Astrocyte (in vitro differentiated cells and primary cell): ENCODE results near the gene SLIT3. TPM values are rescaled to one million over a fixed set of nuclear protein-coding genes. Genes with fewer than 3 reads are reported as not detected.

Source experiments
- DNase-seq: peaks from one replicate; pipeline ENCODE4 v3.0.0-alpha.2; 2010; ENCODE audit warnings: low read depth
- FAIRE-seq: peaks from 2 replicates; lab custom pipeline; 2011; peaks lifted over from hg19 to GRCh38; lab: Jason Lieb, UNC
- H2AFZ ChIP-seq: 2 replicates; pipeline ENCODE4 v1.6.0; 2012; ENCODE audit warnings: low read depth, low read length, inconsistent platforms
- H3K27ac ChIP-seq: 2 replicates; pipeline ENCODE4 v1.5.1; 2011; ENCODE audit warnings: low read depth, low read length, inconsistent platforms
- H3K27me3 ChIP-seq: 2 replicates; pipeline ENCODE4 v1.6.0; 2011; ENCODE audit warnings: low read length, inconsistent platforms; ENCODE audit not compliant: insufficient read depth
- H3K36me3 ChIP-seq: 2 replicates; pipeline ENCODE4 v1.5.1; 2011; ENCODE audit warnings: low read length, inconsistent platforms; ENCODE audit not compliant: insufficient read depth
- H3K4me1 ChIP-seq: 2 replicates; pipeline ENCODE4 v1.5.1; 2011; ENCODE audit warnings: low read length, inconsistent platforms; ENCODE audit not compliant: insufficient read depth
- H3K4me2 ChIP-seq: 2 replicates; pipeline ENCODE4 v1.6.0; 2012; ENCODE audit warnings: low read length, inconsistent platforms
- H3K4me3 ChIP-seq: 2 replicates; pipeline ENCODE4 v1.5.1; 2011; ENCODE audit warnings: low read depth, mild to moderate bottlenecking, low read length, inconsistent platforms; ENCODE audit not compliant: insufficient read depth
- H3K79me2 ChIP-seq: 2 replicates; pipeline ENCODE4 v1.6.0; 2012; ENCODE audit warnings: mild to moderate bottlenecking, low read length, inconsistent platforms; ENCODE audit not compliant: insufficient read depth
- H3K9ac ChIP-seq: 2 replicates; pipeline ENCODE4 v1.6.0; 2012; ENCODE audit warnings: mild to moderate bottlenecking, low read length, inconsistent platforms
- H3K9me3 ChIP-seq: 2 replicates; pipeline ENCODE4 v1.5.1; 2012; ENCODE audit warnings: low read depth, mild to moderate bottlenecking, low read length, inconsistent platforms; ENCODE audit not compliant: insufficient read depth
- H4K20me1 ChIP-seq: 2 replicates; pipeline ENCODE4 v1.6.0; 2012; ENCODE audit warnings: low read length, inconsistent platforms; ENCODE audit not compliant: insufficient read depth
- H3K27ac Mint-ChIP-seq: one replicate; pipeline ENCODE4 v1.8.0; 2021; ENCODE audit warnings: mild to moderate bottlenecking, mixed read lengths; ENCODE audit not compliant: unreplicated experiment
- H3K27me3 Mint-ChIP-seq: one replicate; pipeline ENCODE4 v1.8.0; 2021; ENCODE audit warnings: low read depth, mixed read lengths; ENCODE audit not compliant: unreplicated experiment
- H3K36me3 Mint-ChIP-seq: one replicate; pipeline ENCODE4 v1.8.0; 2021; ENCODE audit warnings: low read depth, mixed read lengths; ENCODE audit not compliant: unreplicated experiment
- H3K4me1 Mint-ChIP-seq: one replicate; pipeline ENCODE4 v1.8.0; 2021; ENCODE audit warnings: low read depth, mixed read lengths; ENCODE audit not compliant: unreplicated experiment
- H3K4me3 Mint-ChIP-seq: one replicate; pipeline ENCODE4 v1.8.0; 2021; ENCODE audit warnings: mild to moderate bottlenecking, moderate library complexity, mixed read lengths; ENCODE audit not compliant: unreplicated experiment
- H3K9me3 Mint-ChIP-seq: one replicate; pipeline ENCODE4 v1.8.0; 2021; ENCODE audit warnings: mild to moderate bottlenecking, mixed read lengths; ENCODE audit not compliant: unreplicated experiment
- EZH2 ChIP-seq: IDR thresholded peaks from 2 replicates; pipeline ENCODE4 v1.6.1; 2012; ENCODE audit warnings: mild to moderate bottlenecking, low read length, inconsistent platforms; ENCODE audit not compliant: insufficient read depth
- total RNA-seq: library from RNA; stranded (reverse); gene quantifications from 2 replicates; pipeline ENCODE4 v1.2.1, GENCODE V29; 2021
- TF ChIP-seq, protein P1 (sequence below): IDR thresholded peaks from 2 replicates; pipeline ENCODE4 v1.5.1; 2011; ENCODE audit warnings: low read depth, mild to moderate bottlenecking, inconsistent platforms, low read length, moderate library complexity; ENCODE audit not compliant: insufficient read depth

SLIT3 gene
- total RNA-seq, 1 donor from 2014 or later, result 20.7 TPM

DNA sequence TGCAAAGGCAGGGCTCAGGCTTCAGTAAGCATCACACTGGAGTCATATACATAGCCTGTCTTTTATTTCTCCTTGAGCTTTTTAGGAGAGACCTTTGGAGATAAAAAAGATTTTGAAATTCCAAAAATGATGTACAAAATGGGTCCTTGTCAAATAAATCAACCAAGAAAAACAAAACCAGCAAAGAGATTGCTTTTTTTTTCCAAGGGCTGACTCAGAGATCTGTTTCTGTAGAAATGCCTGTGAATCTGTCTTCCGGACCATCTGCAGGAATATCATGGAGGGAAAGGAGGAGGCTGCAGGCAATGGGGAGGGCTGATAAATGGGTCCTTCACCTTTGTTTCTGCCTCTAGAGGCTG is 77.4 kb downstream of the SLIT3 start:
- Histone ChIP-seq H3K79me2 (no peaks in the 10 kb centered on the region), H4K20me1 (no peaks in the 10 kb centered on the region), H3K9me3 (no peaks in the 10 kb centered on the region), H3K36me3 (no peaks in the 10 kb centered on the region), H3K27ac (no peak overlapping the region), H3K4me2 (no peak overlapping the region), H2AFZ (no peak overlapping the region), H3K27me3 (no peaks in the 10 kb centered on the region), H3K4me1 (no peaks in the 10 kb centered on the region), H3K9ac (no peak overlapping the region), H3K4me3 (no peak overlapping the region)
- no peaks in the 10 kb centered on the region for H3K9me3 Mint-ChIP-seq
- peaks cover 7% of the 10 kb centered on the region for H3K4me1 Mint-ChIP-seq
- H3K27me3 Mint-ChIP-seq, result peaks cover 13% of the 10 kb centered on the region
- no peak for FAIRE-seq
- H3K27ac Mint-ChIP-seq, result no peak overlapping the region
- H3K4me3 Mint-ChIP-seq, result no peak overlapping the region
- H3K36me3 Mint-ChIP-seq, result peaks cover 3% of the 10 kb centered on the region
- peak; percentile 55 for DNase-seq
- TF ChIP-seq EZH2, result no peak

DNA sequence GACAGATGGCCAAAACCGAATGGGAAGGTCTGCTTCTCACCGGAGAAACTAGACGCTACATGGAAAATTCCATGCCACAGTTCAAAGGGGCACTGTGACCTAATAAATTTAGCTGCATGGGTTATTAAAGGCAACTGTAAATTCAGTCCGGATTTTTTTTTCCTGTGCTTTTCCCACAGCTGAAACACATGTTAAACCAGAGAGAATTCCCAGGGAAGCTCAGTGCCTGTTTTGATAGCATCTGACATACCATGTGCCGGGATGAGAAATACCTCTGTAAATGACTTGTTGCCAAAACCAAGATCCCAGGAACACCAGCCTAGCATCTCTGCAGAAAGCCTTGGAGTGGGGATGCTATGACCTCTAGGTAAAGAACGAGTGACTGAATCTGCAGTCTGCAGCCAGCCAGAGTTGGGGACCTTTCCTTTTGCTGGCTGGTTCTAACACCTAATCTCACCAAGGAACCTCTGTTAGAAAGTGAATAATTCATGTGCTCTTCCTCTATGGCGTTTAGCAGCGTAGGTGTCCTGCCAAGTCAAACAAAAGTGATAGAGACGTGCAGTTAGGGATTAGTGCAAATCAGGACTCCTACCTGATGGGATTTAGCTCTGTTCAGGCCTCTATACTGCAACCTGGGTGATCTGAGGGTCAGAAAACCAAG is 77.9 kb downstream of the SLIT3 start:
- no peaks in the 10 kb centered on the region for H3K9me3 ChIP-seq
- H3K4me3 Mint-ChIP-seq, result no peak overlapping the region

DNA sequence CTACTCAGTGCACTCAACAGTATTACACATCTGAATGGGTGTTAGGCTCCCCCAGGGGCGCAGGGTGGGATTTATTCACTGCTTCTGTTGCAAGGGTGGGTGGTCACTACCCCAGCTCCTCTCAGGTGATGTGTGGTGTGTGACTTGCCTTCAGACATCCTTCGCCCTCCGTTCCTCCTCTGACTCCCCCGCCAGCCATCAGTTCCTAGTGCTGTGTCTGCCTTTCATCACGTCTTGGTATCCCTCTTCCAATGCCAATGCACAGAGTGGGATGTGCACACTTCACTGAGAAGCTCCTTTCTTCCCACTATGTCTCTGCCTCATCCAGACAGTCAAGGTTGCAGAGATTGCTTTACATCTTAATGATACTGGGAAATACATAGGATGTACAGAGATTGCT is 79.4 kb downstream of the SLIT3 start:
- FAIRE-seq (no peak), DNase-seq (no peak)
- H3K4me2 ChIP-seq, result no peak overlapping the region
- no peaks in the 10 kb centered on the region for H3K36me3 ChIP-seq
- peaks cover 7% of the 10 kb centered on the region for H4K20me1 ChIP-seq
- H3K4me1 Mint-ChIP-seq, result peaks cover 7% of the 10 kb centered on the region
- H3K27me3 Mint-ChIP-seq, result peaks cover 11% of the 10 kb centered on the region
- no peak overlapping the region for H2AFZ ChIP-seq
- no peak overlapping the region for H3K9ac ChIP-seq
- TF ChIP-seq, protein P1, sequence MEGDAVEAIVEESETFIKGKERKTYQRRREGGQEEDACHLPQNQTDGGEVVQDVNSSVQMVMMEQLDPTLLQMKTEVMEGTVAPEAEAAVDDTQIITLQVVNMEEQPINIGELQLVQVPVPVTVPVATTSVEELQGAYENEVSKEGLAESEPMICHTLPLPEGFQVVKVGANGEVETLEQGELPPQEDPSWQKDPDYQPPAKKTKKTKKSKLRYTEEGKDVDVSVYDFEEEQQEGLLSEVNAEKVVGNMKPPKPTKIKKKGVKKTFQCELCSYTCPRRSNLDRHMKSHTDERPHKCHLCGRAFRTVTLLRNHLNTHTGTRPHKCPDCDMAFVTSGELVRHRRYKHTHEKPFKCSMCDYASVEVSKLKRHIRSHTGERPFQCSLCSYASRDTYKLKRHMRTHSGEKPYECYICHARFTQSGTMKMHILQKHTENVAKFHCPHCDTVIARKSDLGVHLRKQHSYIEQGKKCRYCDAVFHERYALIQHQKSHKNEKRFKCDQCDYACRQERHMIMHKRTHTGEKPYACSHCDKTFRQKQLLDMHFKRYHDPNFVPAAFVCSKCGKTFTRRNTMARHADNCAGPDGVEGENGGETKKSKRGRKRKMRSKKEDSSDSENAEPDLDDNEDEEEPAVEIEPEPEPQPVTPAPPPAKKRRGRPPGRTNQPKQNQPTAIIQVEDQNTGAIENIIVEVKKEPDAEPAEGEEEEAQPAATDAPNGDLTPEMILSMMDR, result no peak
- no peak for TF ChIP-seq EZH2
- H3K27ac ChIP-seq, result no peak overlapping the region
- H3K27me3 ChIP-seq, result no peaks in the 10 kb centered on the region
- H3K4me1 ChIP-seq, result no peaks in the 10 kb centered on the region
- H3K9me3 ChIP-seq, result no peaks in the 10 kb centered on the region
- no peak overlapping the region for H3K4me3 ChIP-seq
- H3K9me3 Mint-ChIP-seq, result no peaks in the 10 kb centered on the region
- H3K36me3 Mint-ChIP-seq, result peaks cover 5% of the 10 kb centered on the region
- H3K4me3 Mint-ChIP-seq, result no peak overlapping the region
- no peak overlapping the region for H3K27ac Mint-ChIP-seq
- H3K79me2 ChIP-seq, result no peaks in the 10 kb centered on the region

More for the DNA sequence above, 77.9 kb downstream of the SLIT3 start:
- peaks cover 4% of the 10 kb centered on the region for H3K36me3 Mint-ChIP-seq
- DNase-seq, result peak; percentile 30
- no peaks in the 10 kb centered on the region for H3K9me3 Mint-ChIP-seq
- H3K79me2 ChIP-seq, result no peaks in the 10 kb centered on the region
- no peak overlapping the region for H2AFZ ChIP-seq
- H3K4me1 ChIP-seq, result no peaks in the 10 kb centered on the region
- peaks cover 1% of the 10 kb centered on the region for H4K20me1 ChIP-seq
- no peaks in the 10 kb centered on the region for H3K36me3 ChIP-seq
- peaks cover 12% of the 10 kb centered on the region for H3K27me3 Mint-ChIP-seq
- H3K27ac Mint-ChIP-seq, result no peak overlapping the region
- no peaks in the 10 kb centered on the region for H3K27me3 ChIP-seq
- TF ChIP-seq EZH2, result no peak
- TF ChIP-seq, protein P1, result no peak
- H3K4me3 ChIP-seq, result no peak overlapping the region
- H3K9ac ChIP-seq, result no peak overlapping the region
- no peak for FAIRE-seq
- H3K4me1 Mint-ChIP-seq, result peaks cover 7% of the 10 kb centered on the region
- no peak overlapping the region for H3K27ac ChIP-seq
- no peak overlapping the region for H3K4me2 ChIP-seq
